ENCODE results near the gene IFI35.
"Not testable (repeated sequence)": the region's sequence is repeated elsewhere in the genome, so short reads cannot be mapped to it uniquely, and the experiment has no call there.

Gene IFI35

DNA sequence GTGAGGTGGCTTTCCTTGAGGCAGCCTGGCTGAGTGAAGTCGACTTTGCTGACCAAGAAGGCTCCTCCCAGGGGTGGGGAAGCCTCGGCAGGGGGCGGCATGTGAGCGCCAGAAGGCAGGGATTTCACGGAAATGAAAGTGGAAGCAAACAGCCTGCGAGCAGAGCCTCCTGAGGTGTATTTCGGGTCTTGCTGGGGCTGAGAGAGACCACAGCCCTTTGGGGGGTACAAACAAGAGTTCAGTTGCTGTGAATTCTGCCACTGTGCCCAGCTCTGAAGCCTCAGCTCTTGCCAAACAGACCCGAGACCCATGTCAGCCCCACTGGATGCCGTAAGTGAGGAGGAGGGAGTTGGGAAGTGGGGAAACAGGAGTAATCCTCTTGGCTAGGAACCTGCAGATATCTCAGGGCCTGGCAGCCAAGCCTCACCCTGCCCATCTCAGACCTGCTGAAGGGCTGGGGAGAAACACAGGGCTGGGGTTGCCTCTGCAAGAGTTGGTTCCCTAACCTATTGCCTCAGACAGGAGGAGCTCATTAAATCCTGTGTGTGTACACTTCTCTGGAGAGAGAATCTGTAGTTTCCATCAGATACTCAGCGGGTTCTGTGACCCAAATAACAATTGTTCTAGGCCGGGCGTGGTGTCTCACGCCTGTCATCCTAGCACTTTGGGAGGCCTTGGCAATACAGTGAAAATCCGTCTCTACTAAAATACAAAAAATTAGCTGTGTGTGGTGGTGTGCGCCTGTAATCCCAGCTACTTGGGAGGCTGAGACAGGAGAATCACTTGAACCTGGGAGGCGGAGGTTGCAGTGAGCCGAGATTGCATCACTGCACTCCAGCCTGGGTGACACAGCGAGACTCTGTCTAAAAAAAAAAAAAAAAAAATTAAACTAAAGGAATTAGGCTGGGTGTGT is at the start of gene IFI35:
TSS of gene IFI35 (plus strand) at position 146 of the 913 bp plus-strand sequence. CDS start at position 310, 164 bp downstream.
- DNase-seq = peak; percentile 33

DNA sequence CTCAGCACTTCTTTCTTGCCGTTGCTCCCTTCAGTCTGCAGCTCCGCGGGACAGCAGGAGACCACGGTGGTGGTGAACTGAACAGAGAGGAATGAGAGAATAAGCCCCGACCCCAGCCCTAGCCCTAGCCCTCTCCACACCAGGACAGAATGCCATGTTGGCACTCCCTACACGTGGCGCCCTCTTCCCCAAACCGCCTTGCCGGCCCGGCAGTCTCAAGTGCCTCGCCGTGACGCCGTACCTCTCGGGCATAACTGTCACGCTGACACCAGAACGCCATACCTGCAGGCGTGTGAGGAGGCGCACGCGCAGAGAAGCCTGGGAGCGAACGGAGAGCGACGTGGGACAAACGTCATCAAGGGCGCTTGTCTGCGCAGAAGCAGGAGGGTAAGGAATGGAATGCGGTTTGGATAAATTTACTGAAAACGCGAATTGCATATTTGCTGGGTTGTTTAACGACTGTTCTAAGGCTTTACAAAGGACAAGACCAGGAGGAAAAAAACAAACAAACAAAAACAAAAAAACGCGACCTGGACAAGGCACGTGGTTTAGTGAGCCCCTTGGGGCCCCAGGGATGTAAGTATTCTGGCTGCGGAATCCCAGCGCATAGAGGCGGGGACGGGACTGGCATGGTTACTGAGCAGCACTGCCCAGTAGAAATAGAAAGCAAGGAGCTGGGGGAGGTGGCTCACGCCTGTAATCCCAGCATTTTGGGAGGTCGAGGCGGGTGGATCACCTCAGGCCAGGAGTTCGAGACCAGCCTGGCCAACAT is 42.2 kb upstream of the IFI35 start, which contains the start of gene AARSD1:
TSS of gene AARSD1 (minus strand) at position 294 of the 772 bp plus-strand sequence. CDS start at position 280, 14 bp downstream.
- DNase-seq = peak; percentile 92

DNA sequence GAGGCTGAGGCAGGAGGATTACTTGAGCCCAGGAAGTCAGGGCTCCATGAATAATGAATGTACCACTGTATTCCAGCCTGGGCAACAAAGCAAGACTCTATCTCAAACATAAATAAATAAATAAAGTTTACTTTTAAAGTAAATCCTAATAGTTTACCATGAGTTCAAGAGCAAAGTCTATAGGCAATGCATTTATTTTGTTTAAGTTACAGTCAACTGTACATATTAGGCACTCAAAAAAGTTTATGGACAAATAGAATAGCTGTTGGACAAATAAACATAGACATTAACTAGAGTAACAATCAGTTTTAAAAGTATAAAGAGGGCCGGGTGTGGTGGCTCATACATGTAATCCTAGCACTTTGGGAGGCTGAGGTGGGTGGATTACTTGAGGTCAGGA is 38.7 kb upstream of the IFI35 start:
- DNase-seq = no peak

DNA sequence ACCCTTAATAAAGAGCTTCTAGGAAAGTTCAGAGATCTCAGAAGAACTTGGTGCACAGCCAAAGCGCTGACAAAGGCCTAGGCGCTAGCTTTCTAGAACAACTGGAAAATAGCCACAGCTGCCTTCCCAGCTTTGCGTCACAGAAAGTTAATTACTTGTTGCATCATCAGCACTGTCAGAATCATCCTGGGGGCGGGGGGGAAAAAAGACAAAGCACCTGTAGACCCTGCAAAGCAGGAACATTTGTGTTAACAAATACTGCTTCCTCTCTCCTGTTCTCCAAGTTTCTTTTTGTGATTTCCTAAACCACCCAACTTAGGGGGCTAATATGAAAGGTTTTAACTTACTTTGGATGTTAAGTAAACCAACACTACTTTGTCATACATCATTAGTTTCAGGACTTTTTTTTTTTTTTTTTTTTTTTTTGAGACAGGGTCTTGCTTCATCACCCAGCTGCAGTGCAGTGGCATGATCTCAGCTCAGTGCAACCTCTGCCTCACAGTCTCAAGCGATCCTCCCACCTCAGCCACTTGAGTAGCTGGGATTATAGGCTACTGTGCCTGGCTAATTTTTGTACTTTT is 37.5 kb upstream of the IFI35 start:
- no peak for DNase-seq

DNA sequence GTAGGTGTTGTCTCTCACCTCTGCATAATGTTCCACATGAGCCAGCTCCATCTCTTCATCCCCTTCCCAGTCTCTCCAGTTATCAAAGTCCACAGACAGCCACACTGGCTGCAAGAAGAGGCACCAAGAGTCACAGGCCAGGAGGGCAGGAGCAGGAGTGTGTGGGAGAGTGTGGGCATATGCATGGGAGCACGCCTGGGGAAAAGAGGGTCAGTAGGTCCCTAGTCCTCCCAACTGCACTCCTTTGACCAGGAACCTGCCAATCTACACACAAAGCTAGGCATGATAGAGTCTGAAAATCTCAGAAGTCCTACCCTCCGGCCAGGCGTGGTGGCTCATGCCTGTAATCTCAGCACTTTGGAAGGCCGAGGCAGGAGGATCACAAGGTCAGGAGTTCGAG is 35.0 kb upstream of the IFI35 start:
- DNase-seq = no peak

DNA sequence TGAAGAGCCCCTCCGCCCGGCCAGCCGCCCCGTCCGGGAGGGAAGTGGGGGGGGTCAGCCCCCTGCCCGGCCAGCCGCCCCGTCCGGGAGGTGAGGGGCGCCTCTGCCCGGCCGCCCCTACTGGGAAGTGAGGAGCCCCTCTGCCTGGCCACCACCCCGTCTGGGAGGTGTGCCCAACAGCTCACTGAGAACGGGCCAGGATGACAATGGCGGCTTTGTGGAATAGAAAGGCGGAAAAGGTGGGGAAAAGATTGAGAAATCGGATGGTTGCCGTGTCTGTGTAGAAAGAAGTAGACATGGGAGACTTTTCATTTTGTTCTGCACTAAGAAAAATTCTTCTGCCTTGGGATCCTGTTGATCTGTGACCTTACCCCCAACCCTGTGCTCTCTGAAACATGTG is 33.3 kb upstream of the IFI35 start:
- DNase-seq = not testable (repeated sequence)

DNA sequence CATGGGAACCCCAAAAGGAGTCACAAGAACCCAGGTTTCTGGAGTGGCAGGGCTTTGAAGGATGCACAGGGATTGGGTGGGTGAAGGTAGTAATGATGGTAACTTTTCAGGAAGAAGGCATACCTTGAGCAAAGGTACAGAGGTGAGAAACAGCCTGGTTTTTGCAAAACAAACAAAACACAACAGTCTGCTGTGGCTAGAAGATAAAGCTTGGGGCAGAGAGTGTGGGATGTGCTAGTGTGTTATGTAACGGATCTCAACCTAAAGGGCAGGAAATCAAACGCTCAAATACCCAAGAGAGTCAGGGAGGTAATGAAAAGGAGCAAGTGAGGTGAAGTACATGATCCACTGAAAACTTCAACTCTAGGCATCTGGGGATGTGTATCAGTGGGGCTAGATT is 31.3 kb upstream of the IFI35 start:
- no peak for DNase-seq

DNA sequence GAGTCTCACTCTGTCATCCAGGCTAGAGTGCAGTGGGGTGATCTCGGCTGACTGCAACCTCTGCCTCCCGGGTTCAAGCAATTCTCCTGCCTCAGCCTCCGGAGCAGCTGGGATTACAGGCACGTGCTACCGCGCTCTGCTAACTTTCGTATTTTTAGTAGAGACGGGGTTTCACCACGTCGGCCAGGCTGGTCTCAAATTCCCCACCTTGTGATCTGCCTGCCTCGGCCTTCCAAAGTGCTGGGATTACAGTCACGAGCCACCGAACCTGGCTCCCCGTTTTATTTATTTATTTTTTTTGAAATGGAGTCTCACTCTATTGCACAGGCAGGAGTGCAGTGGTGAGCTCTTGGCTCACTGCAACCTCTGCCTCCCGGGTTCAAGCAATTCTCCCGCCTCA is 30.9 kb upstream of the IFI35 start:
- not testable (repeated sequence) for DNase-seq

DNA sequence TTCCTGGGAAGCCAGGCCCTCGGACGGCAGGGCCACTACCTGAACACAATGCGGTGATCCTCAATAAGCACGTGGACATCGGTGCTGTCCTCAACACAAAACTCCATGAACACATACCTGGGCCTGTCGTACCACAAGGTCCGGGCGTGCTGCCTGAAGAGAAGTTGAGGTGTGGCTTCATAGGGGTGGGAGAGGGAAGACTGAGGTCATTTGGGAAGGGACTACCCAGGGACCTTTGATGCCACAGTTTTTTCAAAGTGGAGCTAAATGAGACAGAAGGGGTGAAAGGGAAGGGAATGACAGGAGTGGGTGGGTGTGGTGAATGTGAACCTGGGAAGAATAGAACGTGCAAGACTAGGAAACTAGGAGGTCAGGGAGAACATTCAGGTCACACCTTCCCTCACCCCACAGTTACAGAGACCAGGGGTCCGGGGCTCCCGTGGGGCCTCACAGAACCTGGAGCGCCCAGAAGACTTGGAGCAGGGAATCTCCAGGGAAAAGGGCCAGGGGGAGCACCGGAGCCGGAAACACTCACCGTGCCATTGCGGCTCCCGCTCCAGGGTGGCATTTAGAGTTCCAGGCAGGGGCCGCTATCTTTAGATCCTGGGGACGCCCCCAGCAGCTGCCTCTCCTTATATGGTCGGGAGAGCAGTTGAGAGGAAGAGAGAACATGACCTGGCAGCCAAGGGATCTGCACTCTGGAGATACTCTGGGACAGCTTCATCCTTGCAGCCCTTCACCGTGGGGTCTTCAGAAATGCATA is 26.9 kb upstream of the IFI35 start, which contains the start of gene PTGES3L:
TSS of gene PTGES3L (minus strand) at position 570 of the 763 bp plus-strand sequence. CDS start at position 543, 27 bp downstream.
- DNase-seq = peak; percentile 70

DNA sequence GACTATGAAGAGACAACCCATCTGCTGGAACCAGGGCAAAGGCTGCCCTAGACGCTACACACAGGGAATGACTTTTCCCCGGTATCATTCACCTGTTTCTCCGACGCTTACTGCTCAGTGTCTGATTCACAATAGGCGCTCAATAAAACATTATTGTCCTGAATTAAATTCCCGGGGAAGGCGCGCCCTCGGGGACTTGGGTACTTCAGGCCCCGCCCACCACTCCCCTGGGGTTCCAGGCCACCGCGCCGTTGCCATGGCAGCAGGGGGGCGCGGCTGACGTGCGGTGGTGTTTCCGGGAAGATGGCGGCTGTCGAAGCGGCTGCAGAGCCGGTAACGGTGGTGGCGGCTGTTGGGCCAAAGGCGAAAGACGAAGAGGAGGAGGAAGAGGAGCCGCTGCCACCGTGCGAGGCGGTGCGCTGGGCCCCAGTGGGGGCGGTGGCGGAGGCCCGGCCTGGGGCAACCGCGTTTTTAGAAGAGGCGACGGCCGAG is 26.3 kb upstream of the IFI35 start, which contains the start of gene RUNDC1:
TSS of gene RUNDC1 (plus strand) at position 292 of the 492 bp plus-strand sequence. CDS start at position 304, 12 bp downstream.
- peak; percentile 94 for DNase-seq

DNA sequence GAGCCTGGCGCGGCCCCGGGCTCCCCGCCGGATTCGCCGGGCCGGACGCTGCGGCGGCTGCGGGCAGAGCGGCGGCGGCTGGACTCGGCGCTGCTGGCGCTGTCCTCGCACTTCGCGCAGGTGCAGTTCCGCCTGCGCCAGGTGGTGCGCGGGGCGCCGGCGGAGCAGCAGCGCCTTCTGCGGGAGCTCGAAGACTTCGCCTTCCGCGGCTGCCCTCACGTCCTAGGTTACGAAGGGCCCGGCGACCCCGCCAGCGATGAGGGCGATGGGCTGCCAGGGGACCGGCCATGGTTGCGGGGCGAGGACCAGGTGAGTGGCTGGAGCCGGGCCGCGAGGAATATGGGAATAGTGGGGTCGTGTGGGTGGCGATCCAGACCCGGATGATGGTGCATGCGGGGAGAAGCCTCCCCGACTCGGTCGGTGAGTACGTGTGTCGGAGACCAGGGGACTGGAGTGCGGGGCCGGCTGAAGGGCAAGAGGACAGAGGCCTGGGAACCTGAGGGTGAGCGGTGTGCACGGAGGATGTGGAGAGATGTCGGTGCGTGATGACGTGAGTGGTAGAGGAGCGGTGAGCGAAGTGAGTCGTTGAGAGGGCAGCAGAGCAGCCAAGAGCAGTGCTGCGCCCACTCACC is 25.7 kb upstream of the IFI35 start:
- peak; percentile 25 for DNase-seq

DNA sequence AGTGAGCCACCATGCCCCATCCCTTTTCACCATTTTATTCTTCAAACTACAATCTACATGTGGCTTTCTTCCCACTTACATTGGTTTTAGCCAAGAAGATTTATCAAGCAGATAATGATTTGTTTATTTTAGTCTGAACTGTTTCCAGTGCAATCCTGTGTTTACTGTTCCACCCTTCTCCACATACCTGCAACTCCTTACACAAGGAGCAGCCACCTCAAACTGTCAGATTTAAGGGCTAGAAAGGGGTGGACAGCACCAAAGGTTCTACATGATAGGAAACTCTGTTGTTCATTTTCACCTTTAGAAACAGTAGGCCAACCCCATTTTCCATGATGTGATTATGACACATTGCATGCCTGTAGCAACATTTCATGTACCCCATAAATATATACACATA is 24.3 kb upstream of the IFI35 start:
- no peak for DNase-seq

DNA sequence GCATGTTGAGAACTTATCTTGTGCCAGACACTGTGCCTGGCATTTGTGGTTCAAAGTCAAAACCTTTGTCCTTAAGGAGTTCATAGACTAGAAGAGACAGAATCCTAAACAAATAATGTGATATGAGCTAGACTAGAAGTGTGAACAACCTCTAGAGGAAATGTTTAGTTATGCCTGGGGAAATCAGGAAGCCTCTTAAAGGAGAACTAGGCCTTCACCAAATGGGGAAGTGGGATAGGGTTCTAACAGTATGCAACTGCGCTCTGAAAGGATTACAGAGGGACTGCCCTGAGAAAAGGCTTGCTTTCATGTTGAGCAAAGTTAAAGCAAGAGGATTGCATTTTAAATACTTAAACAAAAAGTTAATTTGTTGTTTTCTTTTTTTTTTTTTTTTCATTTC is 21.4 kb upstream of the IFI35 start:
- no peak for DNase-seq

DNA sequence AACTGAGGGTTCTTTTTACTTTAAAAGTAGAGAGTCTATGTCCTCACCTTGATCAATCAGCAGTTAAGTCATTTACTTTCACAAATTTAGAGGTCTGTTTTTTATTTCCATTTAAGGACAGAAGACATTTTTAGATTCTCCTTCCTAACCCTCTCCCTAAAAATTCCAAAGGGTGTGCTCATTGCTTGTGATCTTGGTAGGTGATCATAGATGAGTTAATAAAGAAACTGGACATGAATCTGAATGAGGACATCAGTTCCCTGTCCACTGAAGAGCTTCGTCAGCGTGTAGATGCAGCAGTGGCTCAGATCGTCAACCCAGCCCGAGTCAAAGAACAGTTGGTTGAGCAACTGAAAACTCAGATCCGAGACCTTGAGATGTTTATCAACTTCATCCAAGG is 17.4 kb upstream of the IFI35 start:
- DNase-seq = no peak

DNA sequence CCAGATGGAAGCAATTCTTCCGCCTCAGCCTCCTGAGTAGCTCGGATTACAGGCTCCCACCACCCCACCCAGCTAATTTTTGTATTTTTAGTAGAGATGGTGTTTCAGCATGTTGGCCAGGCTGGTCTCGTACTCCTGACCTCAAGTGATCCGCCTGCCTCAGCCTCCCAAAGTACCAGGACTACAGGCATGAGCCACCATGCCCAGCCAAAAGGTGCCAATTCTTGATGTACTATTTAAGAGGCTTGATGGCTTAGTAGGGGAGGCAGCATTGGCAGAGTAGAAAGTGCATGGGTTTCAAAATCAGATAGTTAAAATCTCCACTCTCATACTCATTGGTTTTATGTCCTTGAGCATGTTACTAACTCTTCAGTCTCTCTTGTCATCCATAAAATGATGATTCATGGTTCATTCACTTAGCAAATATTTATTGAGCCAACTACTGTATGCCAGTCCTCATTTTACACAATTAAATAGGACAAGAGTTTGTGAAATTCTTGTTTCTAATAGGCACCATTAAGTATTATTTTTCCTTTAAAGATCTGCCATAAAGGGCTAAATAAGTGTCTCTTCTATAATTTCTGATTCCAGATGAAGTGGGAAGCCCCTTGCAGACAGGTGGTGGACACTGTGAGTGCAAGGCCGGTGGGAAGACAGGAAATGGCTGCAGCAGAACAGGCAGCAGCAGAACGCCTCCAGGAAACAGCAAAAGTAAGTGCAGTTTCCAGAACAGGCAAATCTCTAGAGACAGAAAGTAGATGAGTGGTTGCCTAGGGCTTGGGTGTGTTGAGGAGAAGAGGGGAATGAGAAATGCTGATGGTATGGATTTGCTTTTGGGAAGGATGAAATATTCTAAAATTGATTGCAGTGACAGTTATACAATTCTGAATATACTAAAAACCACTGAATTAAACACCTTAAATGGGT is 16.6 kb upstream of the IFI35 start:
- no peak for DNase-seq

DNA sequence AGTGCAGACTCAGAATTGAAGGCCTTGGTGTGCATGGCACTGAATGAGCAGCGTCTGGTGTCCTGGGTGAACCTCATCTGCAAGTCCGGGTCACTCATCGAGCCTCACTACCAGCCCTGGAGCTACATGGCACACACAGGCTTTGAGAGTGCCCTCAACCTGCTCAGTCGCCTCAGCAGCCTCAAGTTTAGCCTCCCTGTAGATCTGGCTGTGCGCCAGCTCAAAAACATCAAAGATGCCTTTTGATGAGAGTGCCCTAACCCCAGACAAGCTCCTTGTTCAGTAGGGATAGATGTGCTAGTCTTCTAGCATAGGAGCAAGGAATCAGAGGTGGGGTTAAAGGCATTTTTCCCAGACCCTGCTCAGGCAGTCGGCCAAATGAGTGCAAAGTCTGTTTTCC is 15.1 kb upstream of the IFI35 start:
- no peak for DNase-seq

DNA sequence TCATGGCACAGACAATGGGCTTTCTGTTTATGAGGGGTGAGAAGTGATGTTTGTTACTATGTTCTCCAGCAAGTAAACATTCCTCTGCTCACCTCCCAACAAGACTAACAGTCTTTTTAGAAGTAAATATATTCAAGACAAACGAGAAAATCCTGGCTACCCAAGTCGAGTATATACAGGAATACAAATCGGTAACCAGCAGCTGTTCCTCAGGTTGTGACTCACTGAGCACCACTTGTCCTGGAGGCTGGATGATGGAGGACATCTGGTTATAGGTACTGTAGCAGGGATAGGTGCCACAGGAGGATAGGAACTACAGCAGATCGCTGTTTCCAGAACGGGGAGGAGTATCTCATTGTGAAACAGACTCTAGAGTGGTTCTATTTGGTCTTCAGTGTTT is 13.7 kb upstream of the IFI35 start:
- no peak for DNase-seq

DNA sequence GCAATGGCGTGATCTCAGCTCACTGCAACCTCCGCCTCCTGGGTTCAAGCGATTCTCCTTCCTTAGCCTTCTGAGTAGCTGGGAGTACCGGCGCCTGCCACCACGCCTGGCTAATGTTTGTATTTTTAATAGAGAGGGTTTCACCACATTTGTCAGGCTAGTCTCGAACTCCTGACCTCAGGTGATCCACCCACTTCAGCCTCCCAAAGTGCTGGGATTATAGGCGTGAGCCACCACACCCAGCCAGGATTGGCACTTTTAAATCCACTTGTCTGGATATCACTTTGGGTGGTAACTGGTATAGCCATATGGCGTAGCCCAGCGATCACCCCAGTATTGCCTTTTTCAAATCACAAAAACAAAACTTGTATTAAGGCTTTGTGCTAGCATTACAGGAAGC is 12.7 kb upstream of the IFI35 start:
- not testable (repeated sequence) for DNase-seq

DNA sequence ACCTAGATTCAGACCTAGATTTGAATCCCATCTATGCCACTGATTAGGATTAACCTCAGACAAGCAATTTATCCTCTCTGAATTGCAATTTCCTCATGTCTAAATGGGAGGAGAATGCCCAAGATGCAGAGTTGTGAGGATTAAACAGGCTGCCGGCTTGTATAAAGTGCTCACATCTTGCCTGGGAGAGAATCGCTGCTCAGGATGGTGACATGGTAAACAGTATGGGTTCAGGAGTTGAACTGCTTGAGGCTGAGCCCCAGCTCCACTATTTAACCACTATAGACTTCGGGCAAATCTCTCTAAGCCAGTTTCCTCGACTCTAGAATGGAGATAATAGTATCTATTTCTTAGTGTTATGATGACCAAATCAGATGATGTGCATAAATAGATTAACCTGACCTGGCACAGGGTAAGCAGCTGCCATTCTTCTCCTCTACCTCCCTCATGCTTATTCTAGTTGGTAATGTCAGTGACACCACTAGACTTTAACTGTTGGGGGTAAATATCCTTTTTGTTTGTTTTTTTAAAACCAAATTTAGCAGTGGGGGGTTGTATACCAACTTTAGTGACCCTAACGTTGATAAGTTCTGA is 9.1 kb upstream of the IFI35 start:
- no peak for DNase-seq
